Ovary (tissue), 9 donors: ENCODE data around the gene NIPA2. TPM values are rescaled to one million over a fixed set of nuclear protein-coding genes. Genes with fewer than 3 reads are reported as not detected.

Experiments
- DNase-seq, 5 donors: peaks; one replicate each; pipeline ENCODE4 v3.0.0-alpha.2; 2019 to 2020
- H3K27ac ChIP-seq, 2 donors: fragments of 200-600 bp; one replicate each; pipeline versions ENCODE4 v1.5.1 to v1.8.0; 2019 to 2022
- H3K27me3 ChIP-seq: fragments of 200-600 bp; one replicate; pipeline ENCODE4 v1.8.0; 2022
- H3K36me3 ChIP-seq: fragments of 200-600 bp; sonication (generic); one replicate; pipeline ENCODE4 v1.5.1; 2019
- H3K4me1 ChIP-seq: one replicate; pipeline ENCODE4 v1.8.1; 2013; ENCODE audit warnings: mild to moderate bottlenecking, moderate library complexity; ENCODE audit not compliant: insufficient read depth
- H3K4me3 ChIP-seq: fragments of 200-600 bp; sonication (generic); one replicate; pipeline ENCODE4 v1.5.1; 2017
- H3K9me3 ChIP-seq, 2 donors: fragments of 200-600 bp in 1 of 2; sonication (generic) in 1 of 2; one replicate each; pipeline versions ENCODE4 v1.5.1 to v1.8.1; 2013 to 2019; ENCODE audit warnings: mild to moderate bottlenecking in 1 of 2, moderate library complexity in 1 of 2
- EP300 ChIP-seq: sonication (generic); formaldehyde crosslinking; IDR thresholded peaks from one replicate; pipeline ENCODE4 v1.6.1; 2017; ENCODE audit warnings: antibody characterized with exemption
- POLR2A ChIP-seq: fragments of 450-650 bp; IDR thresholded peaks from one replicate; pipeline ENCODE4 v1.6.1; 2017; ENCODE audit warnings: antibody characterized with exemption, mild to moderate bottlenecking, moderate library complexity
- WGBS, 3 donors: extraction: QIAGEN DNeasy Blood & Tissue Kit in 1 of 3; methylation state at CpG; one replicate each; pipeline versions ENCODE4 v1.1.5 to v1.1.7; 2013 to 2017; 5-methylcytosine and 5-hydroxymethylcytosine counted together
- intact Hi-C, 4 donors: fragments of 100-400 bp; cut with DNase I; formaldehyde crosslinking; loops; one replicate each; pipeline versions ENCODE4 v1.11.0 to v1.15.1; 2022 to 2023
- polyA plus RNA-seq, 2 donors: library from polyadenylated mRNA; stranded (reverse); fragments of 200-250 nt in 1 of 2; fragments of 350-450 nt in 1 of 2; fragmentation: Illumina TruSeq in 1 of 2; extraction: RNeasy Lipid Tissue Mini Kit (QIAGEN cat#74804) in 1 of 2; gene quantifications; one replicate each; pipeline ENCODE4 v1.2.3, GENCODE V29; 2013 to 2014
- total RNA-seq, 7 donors: library from RNA; depleted of rRNA in 2 of 7; stranded (reverse); fragments of >200 nt in 2 of 7; fragmentation: NEBNext Ultra II Directional in 3 of 7; extraction: Animal tissue kit (Norgen Biotek cat#: 25700) in 3 of 7; gene quantifications; one replicate each; pipeline versions ENCODE4 v1.1.0 to v1.2.4, GENCODE V29; 2016 to 2023
- TF ChIP-seq, protein P1 (sequence below), 3 donors: fragments of 450-650 bp in 2 of 3; fragments of 200-600 bp in 1 of 3; IDR thresholded peaks; one replicate each; pipeline versions ENCODE4 v1.5.1 to v1.8.0; 2016 to 2022; ENCODE audit warnings: antibody characterized with exemption in 3 of 3, mild to moderate bottlenecking in 1 of 3
- donor health status: DM: no; HTN: no; CAD: no; lungs with moderate emphysema.
- donor health status: DM: no; HTN: no; CAD: no.
- donor health status: Bipolar disorder and iron deficiency.
- donor health status: DM: yes; HTN: yes; CAD: no.
- donor health status: DM: no; HTN: no; CAD: no.
- donor health status: DM: yes; HTN: yes; CAD: no.

NIPA2 gene
- total and polyA plus RNA-seq, 9 donors = 13.9 to 44.4 (median 30.2) TPM

DNA sequence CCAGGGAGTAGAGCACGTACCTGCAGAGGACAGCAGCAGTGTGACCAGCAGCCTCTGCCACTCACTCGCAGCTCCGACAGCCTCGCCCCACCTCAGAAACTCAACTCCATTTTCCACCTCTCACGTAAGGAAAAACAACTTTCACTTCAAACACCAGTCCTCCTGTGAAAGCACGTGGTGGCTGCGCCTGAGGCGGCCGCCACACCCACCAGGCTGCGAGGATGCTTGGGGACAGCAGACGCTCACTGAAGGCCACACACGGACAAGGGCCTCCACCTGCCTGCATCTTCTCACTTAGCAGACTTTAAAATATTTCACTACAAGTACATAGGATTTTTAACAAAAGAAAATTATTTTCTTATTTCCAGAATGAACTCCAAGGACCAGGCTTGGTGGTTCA lies 73.8 kb downstream of the NIPA2 start:
- no peak overlapping the region for H3K4me3 ChIP-seq
- TF ChIP-seq, protein P1, sequence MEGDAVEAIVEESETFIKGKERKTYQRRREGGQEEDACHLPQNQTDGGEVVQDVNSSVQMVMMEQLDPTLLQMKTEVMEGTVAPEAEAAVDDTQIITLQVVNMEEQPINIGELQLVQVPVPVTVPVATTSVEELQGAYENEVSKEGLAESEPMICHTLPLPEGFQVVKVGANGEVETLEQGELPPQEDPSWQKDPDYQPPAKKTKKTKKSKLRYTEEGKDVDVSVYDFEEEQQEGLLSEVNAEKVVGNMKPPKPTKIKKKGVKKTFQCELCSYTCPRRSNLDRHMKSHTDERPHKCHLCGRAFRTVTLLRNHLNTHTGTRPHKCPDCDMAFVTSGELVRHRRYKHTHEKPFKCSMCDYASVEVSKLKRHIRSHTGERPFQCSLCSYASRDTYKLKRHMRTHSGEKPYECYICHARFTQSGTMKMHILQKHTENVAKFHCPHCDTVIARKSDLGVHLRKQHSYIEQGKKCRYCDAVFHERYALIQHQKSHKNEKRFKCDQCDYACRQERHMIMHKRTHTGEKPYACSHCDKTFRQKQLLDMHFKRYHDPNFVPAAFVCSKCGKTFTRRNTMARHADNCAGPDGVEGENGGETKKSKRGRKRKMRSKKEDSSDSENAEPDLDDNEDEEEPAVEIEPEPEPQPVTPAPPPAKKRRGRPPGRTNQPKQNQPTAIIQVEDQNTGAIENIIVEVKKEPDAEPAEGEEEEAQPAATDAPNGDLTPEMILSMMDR (IDR thresholded peaks at IDR 0.05) = no peak
- TF ChIP-seq EP300 = no peak
- TF ChIP-seq POLR2A = no peak
- no peaks in the 10 kb centered on the region for H3K27me3 ChIP-seq
- H3K27ac ChIP-seq = no peak overlapping the region
- H3K4me1 ChIP-seq = no peaks in the 10 kb centered on the region
- no peak for DNase-seq
- no peaks in the 10 kb centered on the region for H3K36me3 ChIP-seq
- 94 to 96% (median 94%) methylated on average over 12 of the region's 12 CpGs for WGBS, 3 donors
- no peaks in the 10 kb centered on the region for H3K9me3 ChIP-seq
- intact Hi-C loops = no loop called here

- intact Hi-C loops = no loop called here
- Histone ChIP-seq H3K27me3 (no peaks in the 10 kb centered on the region), H3K4me3 (no peak overlapping the region), H3K4me1 (no peaks in the 10 kb centered on the region), H3K9me3 (no peaks in the 10 kb centered on the region), H3K27ac (no peak overlapping the region), H3K36me3 (no peaks in the 10 kb centered on the region)
- DNase-seq = no peak
- 90 to 95% (median 93%) methylated on average over 13 of the region's 13 CpGs for WGBS, 3 donors
- TF ChIP-seq POLR2A (no peak), EP300 (no peak)
- TF ChIP-seq, protein P1 (IDR thresholded peaks at IDR 0.05) = no peak
Measured at GRCh38 chr15:22913646-22914380, 75.3 kb downstream of the NIPA2 start.

DNA sequence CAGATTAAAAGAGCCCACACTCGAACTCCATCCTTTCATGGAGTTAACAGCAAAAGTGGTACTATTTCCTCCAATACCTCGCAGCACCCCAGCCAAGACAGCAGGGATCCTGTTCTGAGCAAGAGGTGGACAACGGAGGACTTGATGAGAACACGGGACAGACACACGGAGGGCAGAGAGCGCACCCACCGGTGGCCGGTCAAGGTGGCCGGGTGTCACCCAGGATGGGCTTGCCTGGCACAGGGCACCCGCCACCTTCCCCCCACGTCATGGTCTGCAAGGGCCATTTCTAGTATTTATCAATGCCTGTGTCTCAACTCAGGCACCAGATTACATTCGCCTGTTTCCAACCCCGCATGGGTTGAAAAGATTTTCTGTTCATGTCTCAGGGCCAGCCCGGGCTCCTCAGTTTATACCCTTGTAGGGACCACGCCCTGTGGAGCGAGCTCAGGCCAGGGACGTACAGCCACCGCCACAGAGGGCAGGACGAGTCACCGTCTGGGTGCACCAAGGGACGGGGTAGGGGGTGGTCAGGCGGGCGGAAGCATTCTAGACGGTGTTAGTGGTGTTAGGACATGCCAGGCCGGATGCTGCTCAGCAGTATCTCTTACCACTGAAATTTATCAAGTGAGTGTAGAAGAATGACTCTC lies 77.5 kb downstream of the NIPA2 start:
- DNase-seq = no peak
- Histone ChIP-seq H3K27ac (no peak overlapping the region), H3K36me3 (no peaks in the 10 kb centered on the region), H3K4me1 (no peaks in the 10 kb centered on the region), H3K4me3 (no peak overlapping the region), H3K9me3 (no peaks in the 10 kb centered on the region), H3K27me3 (no peaks in the 10 kb centered on the region)
- intact Hi-C loops = no loop called here
- TF ChIP-seq EP300 = no peak
- no peak for TF ChIP-seq POLR2A
- WGBS, 3 donors = 95 to 96% (median 96%) methylated on average over 25 of the region's 25 CpGs

DNA sequence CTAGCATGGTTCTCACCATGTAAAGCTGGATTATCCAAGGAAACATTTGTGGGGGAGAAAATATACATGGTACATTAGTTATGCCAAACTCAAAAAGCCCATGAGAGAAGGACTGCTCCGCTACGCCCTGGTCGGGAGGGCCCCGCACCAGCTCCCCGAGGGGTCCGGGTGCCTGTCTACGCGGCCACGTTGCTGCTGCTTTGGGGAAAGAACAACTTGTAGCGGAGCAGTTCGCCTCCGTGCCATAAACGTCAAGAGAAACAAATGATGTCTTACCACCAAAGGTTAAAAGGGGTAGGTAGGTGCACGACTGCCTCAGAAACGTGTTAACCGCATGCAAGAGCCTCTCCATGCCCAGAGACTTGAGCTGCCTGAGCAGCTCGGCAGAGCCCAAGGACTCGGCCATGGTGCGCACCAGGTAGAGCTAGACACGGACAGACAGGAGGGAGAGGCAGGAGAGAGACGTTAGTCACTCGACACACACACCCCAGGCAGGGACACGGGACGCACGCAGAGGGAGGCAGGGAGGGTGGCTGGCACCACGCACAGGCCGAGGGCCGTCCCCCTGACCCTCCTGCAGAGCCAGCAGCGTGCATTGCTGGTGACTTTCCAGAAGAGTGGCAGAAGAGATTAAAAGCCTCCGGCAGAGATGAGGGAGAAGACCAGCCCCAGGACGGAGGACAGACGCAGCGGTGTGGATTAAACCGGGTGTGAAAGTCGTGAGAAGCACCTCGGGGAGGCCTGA lies 78.3 kb downstream of the NIPA2 start:
- H3K9me3 ChIP-seq = no peaks in the 10 kb centered on the region
- DNase-seq = no peak
- no peaks in the 10 kb centered on the region for H3K36me3 ChIP-seq
- no peaks in the 10 kb centered on the region for H3K4me1 ChIP-seq
- WGBS, 3 donors = 90 to 91% (median 91%) methylated on average over 36 of the region's 36 CpGs
- H3K4me3 ChIP-seq = no peak overlapping the region
- no peak overlapping the region for H3K27ac ChIP-seq
- intact Hi-C loops = no loop called here
- no peak for TF ChIP-seq POLR2A
- TF ChIP-seq, protein P1 (IDR thresholded peaks at IDR 0.05) = no peak
- H3K27me3 ChIP-seq = no peaks in the 10 kb centered on the region
